G401 (cell line): ENCODE results near the gene RNF144B. TPM values are rescaled to one million over a fixed set of nuclear protein-coding genes. Genes with fewer than 3 reads are reported as not detected.
"Not testable (repeated sequence)": the region's sequence is repeated elsewhere in the genome, so short reads cannot be mapped to it uniquely, and the experiment has no call there.

Experiments
- DNase-seq: peaks from one replicate; pipeline ENCODE4 v3.0.0-alpha.2; 2015; ENCODE audit warnings: low spot score
- in situ Hi-C: cut with HindIII; loops from 2 replicates; pipeline ENCODE4 v1.10.0; 2016; ENCODE audit warnings: low sequenced_read_pairs, mixed read lengths
- total RNA-seq: library from RNA; depleted of rRNA; stranded (reverse); fragments of >200 nt; shearing (Covaris generic); gene quantifications from 2 replicates; pipeline ENCODE4 v1.2.3, GENCODE V29; 2014

RNF144B gene
- total RNA-seq, 1 experiment from 2014 or later = not detected

- DNase-seq = no peak
- in situ Hi-C loops = no loop called here
These were observed 42.6 kb downstream of the RNF144B start for GRCh38 chr6:18429655-18430297.

GRCh38 chr6:18431581-18431980 is 44.4 kb downstream of the RNF144B start:
- no peak for DNase-seq
- in situ Hi-C loops = no loop called here

- in situ Hi-C loops = no loop called here
- DNase-seq = no peak
These were observed 45.0 kb downstream of the RNF144B start for GRCh38 chr6:18432180-18432579.

GRCh38 chr6:18432619-18433018 is 45.5 kb downstream of the RNF144B start:
- in situ Hi-C loops = no loop called here
- no peak for DNase-seq

GRCh38 chr6:18433059-18433458 is 45.9 kb downstream of the RNF144B start:
- in situ Hi-C loops = no loop called here

GRCh38 chr6:18436341-18436740 is 49.2 kb downstream of the RNF144B start:
- DNase-seq = no peak
- in situ Hi-C loops = no loop called here

More at GRCh38 chr6:18433059-18433458, 45.9 kb downstream of the RNF144B start:
- no peak for DNase-seq

- DNase-seq = no peak
- in situ Hi-C loops = no loop called here
These were observed 52.4 kb downstream of the RNF144B start for GRCh38 chr6:18439581-18439980.

GRCh38 chr6:18441251-18441979 is 54.3 kb downstream of the RNF144B start:
- in situ Hi-C loops = no loop called here
- DNase-seq = no peak

- in situ Hi-C loops = no loop called here
- no peak for DNase-seq
These were observed 57.0 kb downstream of the RNF144B start for GRCh38 chr6:18444111-18444510.

- in situ Hi-C loops = no loop called here
- no peak for DNase-seq
These were observed 58.1 kb downstream of the RNF144B start for GRCh38 chr6:18445228-18445627.

GRCh38 chr6:18446771-18447170 is 59.6 kb downstream of the RNF144B start:
- in situ Hi-C loops = no loop called here
- no peak for DNase-seq

GRCh38 chr6:18447552-18447951 is 60.4 kb downstream of the RNF144B start:
- DNase-seq = no peak
- in situ Hi-C loops = no loop called here

GRCh38 chr6:18451756-18452155 is 64.6 kb downstream of the RNF144B start:
- in situ Hi-C loops = no loop called here
- no peak for DNase-seq

- no peak for DNase-seq
- in situ Hi-C loops = no loop called here
These were observed 67.3 kb downstream of the RNF144B start for GRCh38 chr6:18454446-18454845.

- no peak for DNase-seq
- in situ Hi-C loops = no loop called here
These were observed 70.1 kb downstream of the RNF144B start for GRCh38 chr6:18457065-18457737.

- DNase-seq, in situ Hi-C loops: not testable (repeated sequence)
These were observed 70.9 kb downstream of the RNF144B start for GRCh38 chr6:18458086-18458485.

- DNase-seq = no peak
- in situ Hi-C loops = no loop called here
These were observed 76.3 kb downstream of the RNF144B start for GRCh38 chr6:18463429-18463828.

GRCh38 chr6:18464176-18464575 is 77.0 kb downstream of the RNF144B start:
- in situ Hi-C loops = no loop called here
- no peak for DNase-seq

- no peak for DNase-seq
These were observed 78.4 kb downstream of the RNF144B start for GRCh38 chr6:18465410-18466154.

More at GRCh38 chr6:18465410-18466154, 78.4 kb downstream of the RNF144B start:
- in situ Hi-C loops = no loop called here
